Measurements from ENCODE around the gene FXR2. TPM values are rescaled to one million over a fixed set of nuclear protein-coding genes. Genes with fewer than 3 reads are reported as not detected.
A peak's percentile ranks its signal among the peaks of the same experiment; 100 is the strongest.

FXR2 gene
- total RNA-seq, 4 donors from 2014 or later, result 34.7 to 39.4 (median 36.7) TPM

- Histone ChIP-seq H3K27me3 (no peaks in the 10 kb centered on the region), H3K27ac (peak overlapping the region; percentile 93 to 97 (median 96)), H3K36me3 (peaks cover 4 to 50% (median 6%) of the 10 kb centered on the region in 3 donors), H3K4me1 (peaks cover 0 to 76% (median 47%) of the 10 kb centered on the region in 4 donors), H3K4me3 (peak overlapping the region; percentile 51 to 85 (median 56)), H3K9me3 (no peaks in the 10 kb centered on the region)
- no peak for TF ChIP-seq POLR2A (IDR thresholded peaks at IDR 0.05)
- no peak for TF ChIP-seq CTCF (IDR thresholded peaks at IDR 0.05)
- TF ChIP-seq EP300 (IDR thresholded peaks at IDR 0.05), result no peak
- no peak for DNase-seq (ENCODE audit: low spot score in 2 of 2)
- 74 to 89% methylated on average over 23 to 35 of the region's 36 CpGs for WGBS, 2 donors
Observed at GRCh38 chr17:7582396-7583252, 32.1 kb downstream of the FXR2 start.

- TF ChIP-seq EP300 (IDR thresholded peaks at IDR 0.05) (no peak), POLR2A (IDR thresholded peaks at IDR 0.05) (no peak), CTCF (IDR thresholded peaks at IDR 0.05) (no peak)
- peaks cover 0 to 90% (median 51%) of the 10 kb centered on the region in 4 donors for H3K4me1 ChIP-seq
- peak overlapping the region; percentile 46 to 97 (median 96) for H3K27ac ChIP-seq
- H3K27me3 ChIP-seq, result no peaks in the 10 kb centered on the region
- H3K4me3 ChIP-seq, result peak overlapping the region in 2 of 4 donors; percentile 12 to 59
- no peak for DNase-seq (ENCODE audit: low spot score in 2 of 2)
- WGBS, 2 donors, result 73 to 76% methylated on average over 23 of the region's 23 CpGs
- peaks cover 4 to 53% (median 23%) of the 10 kb centered on the region in 3 donors for H3K36me3 ChIP-seq
- H3K9me3 ChIP-seq, result no peaks in the 10 kb centered on the region
Observed at GRCh38 chr17:7580604-7581575, 33.8 kb downstream of the FXR2 start.

- Histone ChIP-seq H3K27me3 (no peaks in the 10 kb centered on the region), H3K9me3 (no peaks in the 10 kb centered on the region), H3K4me3 (peak overlapping the region; percentile 11 to 59 (median 26)), H3K4me1 (peaks cover 0 to 90% (median 60%) of the 10 kb centered on the region in 4 donors), H3K27ac (peak overlapping the region; percentile 46 to 97 (median 96)), H3K36me3 (peaks cover 4 to 62% (median 27%) of the 10 kb centered on the region in 3 donors)
- WGBS, 2 donors, result 68 to 70% methylated on average over 12 of the region's 12 CpGs
- no peak for TF ChIP-seq CTCF (IDR thresholded peaks at IDR 0.05)
- DNase-seq (ENCODE audit: low spot score in 2 of 2), result peak in 1 of 2 donors; percentile 22
Observed at GRCh38 chr17:7579834-7580603, 34.7 kb downstream of the FXR2 start.

GRCh38 chr17:7579001-7579833, 35.5 kb downstream of the FXR2 start, which contains the start of gene CD68:
TSS of gene CD68 (plus strand) at chr17:7579638. CDS start at chr17:7579678, 40 bp downstream.
- Histone ChIP-seq H3K4me3 (peak within 1 kb of the TSS; percentile 11 to 59 (median 26)), H3K4me1 (peaks cover 0 to 90% (median 62%) of the 10 kb centered on the region in 4 donors), H3K36me3 (peaks cover 4 to 70% (median 27%) of the 10 kb centered on the region in 3 donors), H3K27me3 (no peaks in the 10 kb centered on the region), H3K9me3 (no peaks in the 10 kb centered on the region), H3K27ac (peak within 1 kb of the TSS; percentile 46 to 97 (median 96))
- TF ChIP-seq EP300 (IDR thresholded peaks at IDR 0.05) (peak in 1 of 2 donors; percentile 86), CTCF (IDR thresholded peaks at IDR 0.05) (peak in 1 of 5 experiments; percentile 7), POLR2A (IDR thresholded peaks at IDR 0.05) (peak; percentile 48 to 60)
- DNase-seq (ENCODE audit: low spot score in 2 of 2), result peak in 1 of 2 donors; percentile 64
- WGBS, 2 donors, result 15 to 20% methylated on average over 7 of the region's 7 CpGs
